ENCODE data around the gene TRUB2. TPM values are rescaled to one million over a fixed set of nuclear protein-coding genes. Genes with fewer than 3 reads are reported as not detected.
"Not testable (repeated sequence)": the region's sequence is repeated elsewhere in the genome, so short reads cannot be mapped to it uniquely, and the experiment has no call there.

TRUB2 gene
- total and polyA plus RNA-seq, 2 of the 13 experiments (the other 11 are each of a cell fraction or from before 2014, with no cell fraction given) = 22.3 to 41.2 TPM

DNA sequence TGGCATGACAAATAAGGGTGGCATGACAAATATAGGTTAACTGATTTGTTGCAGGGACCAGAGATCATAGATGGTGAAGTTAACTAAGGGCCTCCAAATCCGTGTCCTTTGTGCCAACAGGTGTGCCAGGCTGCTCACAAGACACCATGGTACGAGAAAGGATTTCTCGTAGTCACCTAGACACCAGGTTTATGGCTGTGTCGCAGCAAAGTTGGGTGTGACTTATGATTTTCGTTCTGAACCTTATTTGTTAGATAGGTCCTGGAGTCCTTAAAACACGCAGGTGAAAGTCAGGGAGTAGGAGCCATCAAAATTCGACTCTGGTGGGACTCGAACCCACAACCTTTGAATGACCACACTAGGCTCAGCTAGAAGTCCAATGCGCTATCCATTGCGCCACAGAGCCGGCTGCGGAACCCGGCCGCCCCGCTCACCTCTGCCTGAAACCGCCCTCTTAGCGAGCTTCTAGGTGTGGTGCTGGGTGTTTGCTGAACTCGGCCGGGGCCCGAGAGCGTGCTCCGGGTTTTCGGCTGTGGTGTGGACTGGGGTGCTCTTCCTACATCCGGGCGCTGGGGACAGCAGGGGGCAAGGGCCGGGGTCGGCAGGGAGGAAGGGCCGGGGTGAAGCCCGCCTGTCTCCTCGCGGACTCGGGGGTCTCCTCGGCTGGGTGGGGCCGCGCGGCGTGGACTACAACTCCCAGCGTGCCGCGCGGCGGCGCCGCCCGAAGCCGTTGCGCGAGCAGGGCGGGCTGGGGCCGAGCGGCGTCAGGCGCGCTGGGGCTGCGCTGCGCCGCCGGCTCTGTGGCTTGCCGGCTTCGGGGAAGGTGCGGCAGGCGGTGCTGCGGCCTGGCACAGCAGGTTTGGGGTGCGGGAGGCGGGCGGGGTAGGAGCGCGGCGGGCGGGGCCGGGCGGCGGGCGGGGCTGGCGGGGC lies 17.8 kb upstream of the TRUB2 start, which contains the start of gene SLC27A4 (continued):
- peak; percentile 66; the same call in 1 of the 2 replicates for TF ChIP-seq ARID4A (CRISPR knock-in tag; IDR thresholded peaks at IDR 0.05; ENCODE audit: borderline replicate concordance)

DNA sequence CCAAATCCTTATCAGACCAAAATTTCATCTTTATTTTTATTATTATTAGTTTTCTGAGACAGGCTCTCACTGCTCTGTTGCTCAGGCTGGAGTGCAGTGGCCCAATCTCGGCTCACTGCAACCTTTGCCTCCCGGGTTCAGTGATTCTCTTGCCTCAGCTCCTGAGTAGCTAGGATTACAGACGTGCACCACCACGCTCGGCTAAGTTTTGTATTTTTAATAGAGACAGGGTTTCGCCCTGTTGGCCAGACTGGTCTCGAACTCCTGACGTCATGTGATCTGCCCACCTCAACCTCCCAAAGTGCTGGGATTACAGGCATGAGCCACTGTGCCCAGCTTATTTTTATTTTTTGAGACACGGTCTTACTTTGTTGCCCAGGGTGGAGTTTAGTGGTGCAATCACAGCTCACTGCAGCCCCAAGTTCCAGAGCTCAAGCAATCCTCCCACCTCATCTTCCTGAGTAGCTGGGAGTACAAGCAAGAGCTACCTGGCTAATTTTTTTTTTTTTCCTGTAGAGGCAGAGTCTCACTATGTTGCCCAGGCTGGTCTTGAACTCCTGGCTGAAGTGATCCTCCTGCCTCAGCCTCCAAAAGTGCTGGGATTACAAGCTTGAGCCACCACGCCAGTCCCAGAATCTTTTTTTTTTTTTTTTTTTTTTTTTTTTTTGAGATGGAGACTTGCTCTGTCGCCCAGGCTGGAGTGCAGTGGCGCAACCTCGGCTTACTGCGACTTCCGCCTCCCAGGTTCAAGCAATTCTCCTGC lies 16.8 kb upstream of the TRUB2 start:
- H3K4me2 ChIP-seq (ENCODE audit: low read depth, low read length) = 0 out of 2 replicates have a peak overlapping the region, but pooled peaks have one; percentile 99
- WGBS (ENCODE audit: low lambda C conversion rate) = 79% methylated on average over 15 of the region's 15 CpGs
- H3K9me3 ChIP-seq (ENCODE audit: low read length); H3K4me3 ChIP-seq (replicated peaks in 1 of 3; ENCODE audit: insufficient read depth in 1 of 3, low read depth in 2 of 3, low read length in 3 of 3); H4K20me1 ChIP-seq (ENCODE audit: insufficient read depth, low read length); H3K27ac ChIP-seq (ENCODE audit: extremely low read length, insufficient read depth, low read length); H2AFZ ChIP-seq (ENCODE audit: low read length); intact Hi-C loops (cut with micrococcal nuclease; ENCODE audit: unreplicated experiment); H3K36me3 ChIP-seq (replicated peaks in 1 of 2; ENCODE audit: control insufficient read depth in 1 of 2, insufficient read depth in 2 of 2, low read length in 2 of 2); H3K79me2 ChIP-seq (ENCODE audit: insufficient read depth, low read length); in situ Hi-C loops (cut with HindIII; ENCODE audit: extremely low pct_ligation_motif_present, low pct_unique_long_range_greater_than_20kb); ATAC-seq; CTCF ChIA-PET (ENCODE audit: low intra/inter-chr PET ratio, low total read pairs); H3K9ac ChIP-seq (ENCODE audit: insufficient read depth, low read depth, low read length); H3K27me3 ChIP-seq (ENCODE audit: control insufficient read depth in 1 of 2, insufficient read depth in 2 of 2, low read length in 2 of 2); BruUV-seq (replicated peaks); FAIRE-seq; DNase-seq (ENCODE audit: low spot score): not testable (repeated sequence)
- H3K4me1 ChIP-seq (ENCODE audit: insufficient read depth, low read length) = peaks cover 10% of the 10 kb centered on the region
- POLR2A ChIA-PET = interaction anchor here (1.8 kb wide), 2 partner anchors 39 to 43 kb away, joined by 8 to 14 read pairs; no protein-coding TSS in a partner anchor
